ENCODE measurements around the gene FAM177B.

DNA sequence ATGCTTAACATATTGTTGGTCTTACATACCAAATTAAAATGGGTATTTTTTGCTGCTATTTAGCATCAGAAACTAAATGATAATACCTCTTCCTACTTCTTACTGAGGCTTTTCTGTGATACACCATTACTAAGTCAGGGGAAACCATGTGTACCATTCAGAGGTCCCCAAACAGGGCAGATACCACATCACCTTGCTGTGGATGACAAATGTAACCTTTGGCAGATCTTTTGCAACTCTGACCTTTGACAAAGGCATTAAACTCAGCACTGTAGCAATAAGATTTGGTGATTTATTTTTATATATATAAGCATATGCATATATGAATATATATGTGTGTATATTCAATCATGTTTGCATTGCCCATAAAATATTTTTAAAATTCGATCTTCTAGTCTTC is 2.9 kb downstream of the FAM177B start:
- no peak for TF ChIP-seq EZH2 (IDR thresholded peaks at IDR 0.05; ENCODE audit: borderline replicate concordance, low read depth, low read length, severe bottlenecking)
- TF ChIP-seq, protein P1, sequence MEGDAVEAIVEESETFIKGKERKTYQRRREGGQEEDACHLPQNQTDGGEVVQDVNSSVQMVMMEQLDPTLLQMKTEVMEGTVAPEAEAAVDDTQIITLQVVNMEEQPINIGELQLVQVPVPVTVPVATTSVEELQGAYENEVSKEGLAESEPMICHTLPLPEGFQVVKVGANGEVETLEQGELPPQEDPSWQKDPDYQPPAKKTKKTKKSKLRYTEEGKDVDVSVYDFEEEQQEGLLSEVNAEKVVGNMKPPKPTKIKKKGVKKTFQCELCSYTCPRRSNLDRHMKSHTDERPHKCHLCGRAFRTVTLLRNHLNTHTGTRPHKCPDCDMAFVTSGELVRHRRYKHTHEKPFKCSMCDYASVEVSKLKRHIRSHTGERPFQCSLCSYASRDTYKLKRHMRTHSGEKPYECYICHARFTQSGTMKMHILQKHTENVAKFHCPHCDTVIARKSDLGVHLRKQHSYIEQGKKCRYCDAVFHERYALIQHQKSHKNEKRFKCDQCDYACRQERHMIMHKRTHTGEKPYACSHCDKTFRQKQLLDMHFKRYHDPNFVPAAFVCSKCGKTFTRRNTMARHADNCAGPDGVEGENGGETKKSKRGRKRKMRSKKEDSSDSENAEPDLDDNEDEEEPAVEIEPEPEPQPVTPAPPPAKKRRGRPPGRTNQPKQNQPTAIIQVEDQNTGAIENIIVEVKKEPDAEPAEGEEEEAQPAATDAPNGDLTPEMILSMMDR (IDR thresholded peaks at IDR 0.05; ENCODE audit: borderline replicate concordance, extremely low read depth, low read length, poor library complexity, severe bottlenecking), result no peak
